Neural progenitor cell (in vitro differentiated cells): ENCODE results near the gene UFC1. TPM values are rescaled to one million over a fixed set of nuclear protein-coding genes. Genes with fewer than 3 reads are reported as not detected.
"Not testable (repeated sequence)": the region's sequence is repeated elsewhere in the genome, so short reads cannot be mapped to it uniquely, and the experiment has no call there.

Experiments
- DNase-seq: peaks from one replicate; pipeline ENCODE4 v3.0.0-alpha.2; 2016; ENCODE audit warnings: low spot score
- H2AFZ ChIP-seq: fragments of 200-600 bp; sonication (generic); replicated peaks from 2 replicates; pipeline ENCODE4 v1.6.1; 2016; ENCODE audit warnings: antibody characterized with exemption
- H3F3A ChIP-seq: fragments of 200-600 bp; sonication (generic); 2 replicates; pipeline ENCODE4 v1.6.1; 2016; ENCODE audit warnings: antibody characterized with exemption, low read depth
- H3K27ac ChIP-seq: fragments of 200-600 bp; sonication (generic); 2 replicates; pipeline ENCODE4 v1.5.1; 2016; ENCODE audit warnings: mild to moderate bottlenecking
- H3K27me3 ChIP-seq: fragments of 200-600 bp; sonication (generic); 2 replicates; pipeline ENCODE4 v1.6.1; 2016; ENCODE audit warnings: mild to moderate bottlenecking, moderate library complexity
- H3K36me3 ChIP-seq: fragments of 200-600 bp; sonication (generic); 2 replicates; pipeline ENCODE4 v1.5.1; 2016
- H3K4me1 ChIP-seq: fragments of 200-600 bp; sonication (generic); 2 replicates; pipeline ENCODE4 v1.6.1; 2016; ENCODE audit warnings: mixed run types
- H3K4me2 ChIP-seq: fragments of 200-600 bp; sonication (generic); 2 replicates; pipeline ENCODE4 v1.6.1; 2016
- H3K4me3 ChIP-seq: fragments of 200-600 bp; sonication (generic); 2 replicates; pipeline ENCODE4 v1.5.1; 2016
- H3K79me2 ChIP-seq: fragments of 200-600 bp; sonication (generic); 2 replicates; pipeline ENCODE4 v1.6.1; 2016; ENCODE audit warnings: low read depth
- H3K9ac ChIP-seq: fragments of 200-600 bp; sonication (generic); 2 replicates; pipeline ENCODE4 v1.6.1; 2016
- H3K9me3 ChIP-seq: fragments of 200-600 bp; sonication (generic); 2 replicates; pipeline ENCODE4 v1.5.1; 2016; ENCODE audit warnings: low read depth
- H4K20me1 ChIP-seq: fragments of 200-600 bp; sonication (generic); 2 replicates; pipeline ENCODE4 v1.6.1; 2016; ENCODE audit warnings: low read depth
- H3K27ac Mint-ChIP-seq: 3 replicates; pipeline ENCODE4 v1.8.0; 2021; ENCODE audit warnings: mixed read lengths
- H3K27me3 Mint-ChIP-seq: 2 replicates; pipeline ENCODE4 v1.8.0; 2022; ENCODE audit warnings: low read depth, mild to moderate bottlenecking, inconsistent platforms, moderate library complexity, mixed read lengths; ENCODE audit not compliant: insufficient read depth
- H3K36me3 Mint-ChIP-seq: 3 replicates; pipeline ENCODE4 v1.8.0; 2021; ENCODE audit warnings: mixed read lengths
- H3K4me1 Mint-ChIP-seq: 3 replicates; pipeline ENCODE4 v1.8.0; 2021; ENCODE audit warnings: mixed read lengths
- H3K4me3 Mint-ChIP-seq: 3 replicates; pipeline ENCODE4 v1.8.0; 2021; ENCODE audit warnings: mild to moderate bottlenecking, moderate library complexity, mixed read lengths
- H3K9me3 Mint-ChIP-seq: 3 replicates; pipeline ENCODE4 v1.8.0; 2020; ENCODE audit warnings: mixed read lengths
- EZH2 ChIP-seq: fragments of 200-600 bp; sonication (generic); IDR thresholded peaks from 2 replicates; pipeline ENCODE4 v1.6.1; 2017; ENCODE audit warnings: antibody characterized with exemption, mild to moderate bottlenecking, moderate library complexity
- EZH2phosphoT487 ChIP-seq: fragments of 200-600 bp; sonication (generic); IDR thresholded peaks from 2 replicates; pipeline ENCODE4 v1.6.1; 2017; ENCODE audit warnings: antibody characterized with exemption
- total RNA-seq: library from RNA; depleted of rRNA; stranded (reverse); fragments of >200 nt; gene quantifications from 2 replicates; pipeline ENCODE4 v1.2.3, GENCODE V29; 2015; ENCODE audit warnings: low replicate concordance
- TF ChIP-seq, protein P1 (sequence below): fragments of 200-600 bp; sonication (generic); IDR thresholded peaks from 2 replicates; pipeline ENCODE4 v1.5.1; 2017; ENCODE audit warnings: antibody characterized with exemption, mild to moderate bottlenecking

The UFC1 gene
- total RNA-seq, 1 donor from 2014 or later, result 114 TPM

DNA sequence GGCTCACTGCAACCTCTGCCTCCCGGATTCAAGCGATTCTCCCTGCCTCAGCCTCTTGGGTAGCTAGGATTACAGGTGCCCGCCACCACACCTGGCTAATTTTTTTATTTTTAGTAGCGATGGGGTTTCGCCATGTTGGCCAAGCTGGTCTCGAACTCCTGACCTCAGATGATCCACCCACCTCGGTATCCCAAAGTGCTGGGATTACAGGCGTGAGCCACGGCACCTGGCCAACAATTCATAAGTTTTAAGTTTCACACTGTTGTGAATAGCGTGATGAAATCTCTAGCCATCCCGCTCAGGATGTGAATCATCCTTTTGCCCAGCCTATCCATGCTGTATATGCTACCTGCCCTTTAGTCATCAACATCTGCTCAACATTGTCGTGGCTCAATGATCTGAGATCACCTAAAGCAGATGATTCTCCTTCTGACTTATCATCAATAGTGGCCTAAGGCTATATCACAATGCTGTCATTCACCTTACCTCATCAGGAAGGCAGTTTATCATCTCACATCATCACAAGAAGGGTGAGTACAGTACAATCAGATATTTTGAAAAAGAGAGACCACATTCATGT, 38.6 kb upstream of the UFC1 start:
- Histone ChIP-seq H2AFZ (no peak overlapping the region), H3K27me3 (no peaks in the 10 kb centered on the region), H3K4me3 (no peak overlapping the region), H3F3A (peaks cover 30% of the 10 kb centered on the region), H3K79me2 (peaks cover 91% of the 10 kb centered on the region), H4K20me1 (peaks cover 41% of the 10 kb centered on the region), H3K9ac (no peak overlapping the region), H3K36me3 (no peaks in the 10 kb centered on the region), H3K9me3 (no peaks in the 10 kb centered on the region), H3K4me2 (no peak overlapping the region), H3K27ac (no peak overlapping the region), H3K4me1 (peaks cover 11% of the 10 kb centered on the region)
- Mint-ChIP-seq H3K27ac (no peak overlapping the region), H3K4me3 (no peak overlapping the region), H3K27me3 (peaks cover 7% of the 10 kb centered on the region), H3K36me3 (peaks cover 6% of the 10 kb centered on the region), H3K9me3 (no peaks in the 10 kb centered on the region), H3K4me1 (peaks cover 25% of the 10 kb centered on the region)
- DNase-seq, result no peak
- TF ChIP-seq, protein P1, sequence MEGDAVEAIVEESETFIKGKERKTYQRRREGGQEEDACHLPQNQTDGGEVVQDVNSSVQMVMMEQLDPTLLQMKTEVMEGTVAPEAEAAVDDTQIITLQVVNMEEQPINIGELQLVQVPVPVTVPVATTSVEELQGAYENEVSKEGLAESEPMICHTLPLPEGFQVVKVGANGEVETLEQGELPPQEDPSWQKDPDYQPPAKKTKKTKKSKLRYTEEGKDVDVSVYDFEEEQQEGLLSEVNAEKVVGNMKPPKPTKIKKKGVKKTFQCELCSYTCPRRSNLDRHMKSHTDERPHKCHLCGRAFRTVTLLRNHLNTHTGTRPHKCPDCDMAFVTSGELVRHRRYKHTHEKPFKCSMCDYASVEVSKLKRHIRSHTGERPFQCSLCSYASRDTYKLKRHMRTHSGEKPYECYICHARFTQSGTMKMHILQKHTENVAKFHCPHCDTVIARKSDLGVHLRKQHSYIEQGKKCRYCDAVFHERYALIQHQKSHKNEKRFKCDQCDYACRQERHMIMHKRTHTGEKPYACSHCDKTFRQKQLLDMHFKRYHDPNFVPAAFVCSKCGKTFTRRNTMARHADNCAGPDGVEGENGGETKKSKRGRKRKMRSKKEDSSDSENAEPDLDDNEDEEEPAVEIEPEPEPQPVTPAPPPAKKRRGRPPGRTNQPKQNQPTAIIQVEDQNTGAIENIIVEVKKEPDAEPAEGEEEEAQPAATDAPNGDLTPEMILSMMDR, result no peak
- TF ChIP-seq EZH2phosphoT487, result no peak
- no peak for TF ChIP-seq EZH2

DNA sequence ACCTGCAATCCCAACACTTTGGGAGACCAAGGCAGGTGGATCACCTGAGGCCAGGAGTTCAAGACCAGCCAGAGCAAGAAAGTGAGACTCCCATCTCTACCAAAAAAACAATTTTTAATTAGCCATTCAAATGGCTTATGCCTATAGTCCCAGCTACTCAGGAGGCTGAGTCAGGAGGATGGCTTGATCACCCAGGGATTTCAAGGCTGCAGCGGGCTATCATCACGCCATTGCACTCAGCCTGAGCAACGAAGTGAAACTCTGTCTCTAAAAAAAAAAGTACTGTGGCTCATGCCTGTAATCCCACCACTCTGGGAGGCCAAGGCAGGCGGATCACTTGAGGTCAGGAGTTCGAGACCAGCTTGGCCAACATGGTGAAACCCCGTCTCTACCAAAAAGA, 37.8 kb upstream of the UFC1 start:
- not testable (repeated sequence) for H3K27ac Mint-ChIP-seq, H3K27ac ChIP-seq, H3K36me3 Mint-ChIP-seq, H3K9me3 Mint-ChIP-seq, H3K9ac ChIP-seq, H3K27me3 ChIP-seq, H3K36me3 ChIP-seq, H3K4me3 ChIP-seq, H3K9me3 ChIP-seq, DNase-seq, H3K4me2 ChIP-seq, H3K27me3 Mint-ChIP-seq, H2AFZ ChIP-seq
- Histone ChIP-seq H3F3A (peaks cover 32% of the 10 kb centered on the region), H3K4me1 (peaks cover 11% of the 10 kb centered on the region), H3K79me2 (peaks cover 84% of the 10 kb centered on the region), H4K20me1 (peaks cover 40% of the 10 kb centered on the region)
- H3K4me3 Mint-ChIP-seq, result peak overlapping the region; percentile 97
- peaks cover 27% of the 10 kb centered on the region for H3K4me1 Mint-ChIP-seq

DNA sequence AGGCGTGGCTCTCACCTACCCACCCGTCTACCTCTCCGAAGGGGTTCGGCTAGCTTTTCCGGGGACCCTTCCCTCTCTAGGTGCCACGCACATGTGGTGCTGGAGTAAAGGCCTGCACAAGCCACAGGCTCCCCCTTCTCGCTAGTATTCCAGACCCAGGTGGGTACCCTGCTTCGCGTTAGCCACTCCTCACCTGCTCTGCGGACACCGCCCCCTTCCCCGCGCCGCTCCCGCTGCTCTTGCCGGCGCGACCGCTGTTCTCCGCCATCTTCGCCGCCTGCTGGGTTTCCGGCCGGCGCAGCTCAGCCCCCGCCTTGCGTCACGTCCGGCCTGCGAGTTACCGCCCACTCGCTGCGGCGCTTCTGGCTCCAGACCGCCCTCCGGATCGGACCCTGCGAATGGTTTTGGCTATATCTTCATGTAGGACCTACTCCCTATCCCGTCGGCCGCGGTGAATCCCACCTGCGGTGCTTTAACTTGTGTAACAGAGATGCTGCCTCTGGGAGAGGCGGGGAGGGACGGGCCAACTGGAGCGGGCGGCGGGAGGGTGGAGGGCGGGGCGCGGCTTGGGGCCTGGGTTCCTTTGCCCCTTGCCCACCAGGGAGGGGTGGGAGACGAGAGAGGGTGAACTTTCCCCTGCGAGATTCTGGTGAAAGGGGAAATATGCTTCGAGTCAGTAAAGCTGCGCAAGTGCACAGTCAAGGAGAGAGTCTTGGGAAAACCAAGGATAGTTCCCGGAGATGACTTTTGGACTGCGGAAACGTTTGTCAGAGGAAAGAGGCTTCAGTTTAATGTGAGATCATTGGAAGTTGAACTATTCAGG, 35.8 kb upstream of the UFC1 start, which contains the start of the genes NIT1 and PFDN2:
TSS of gene NIT1 (plus strand) at position 347 of the 823 bp plus-strand sequence. CDS start at position 419, 72 bp downstream.
TSS of gene PFDN2 (minus strand) at position 279 of the 823 bp plus-strand sequence. CDS start at position 268, 11 bp downstream.
- Mint-ChIP-seq H3K27me3 (peaks cover 7% of the 10 kb centered on the region), H3K27ac (peak within 1 kb of the TSS; percentile 95), H3K4me1 (peaks cover 27% of the 10 kb centered on the region), H3K36me3 (peaks cover 19% of the 10 kb centered on the region), H3K4me3 (peak within 1 kb of the TSS; percentile 97), H3K9me3 (no peaks in the 10 kb centered on the region)
- Histone ChIP-seq H3K4me3 (peak within 1 kb of the TSS; percentile 72), H3K4me1 (peaks cover 11% of the 10 kb centered on the region), H3K9me3 (no peaks in the 10 kb centered on the region), H4K20me1 (peaks cover 24% of the 10 kb centered on the region), H3K9ac (peak within 1 kb of the TSS; percentile 82), H2AFZ (peak within 1 kb of the TSS; percentile 86), H3K27ac (peak within 1 kb of the TSS; percentile 83), H3K27me3 (no peaks in the 10 kb centered on the region), H3K36me3 (no peaks in the 10 kb centered on the region), H3K79me2 (peaks cover 64% of the 10 kb centered on the region), H3K4me2 (peak within 1 kb of the TSS; percentile 92), H3F3A (peaks cover 32% of the 10 kb centered on the region)
- peak; percentile 94 for DNase-seq
- TF ChIP-seq, protein P1, result no peak
- no peak for TF ChIP-seq EZH2phosphoT487
- TF ChIP-seq EZH2, result no peak
